Activated CD8-positive, alpha-beta memory T cell treated with anti-CD3 and anti-CD28 coated beads, Interleukin-2, amount 50 U/mL, for 4 hours (primary cell): Measurements from ENCODE around the gene CPNE8.
"Not testable (repeated sequence)": the region's sequence is repeated elsewhere in the genome, so short reads cannot be mapped to it uniquely, and the experiment has no call there.

Experiments
- DNase-seq: peaks from one replicate; pipeline ENCODE4 v3.0.0-alpha.2; 2020

The CPNE8 gene

DNA sequence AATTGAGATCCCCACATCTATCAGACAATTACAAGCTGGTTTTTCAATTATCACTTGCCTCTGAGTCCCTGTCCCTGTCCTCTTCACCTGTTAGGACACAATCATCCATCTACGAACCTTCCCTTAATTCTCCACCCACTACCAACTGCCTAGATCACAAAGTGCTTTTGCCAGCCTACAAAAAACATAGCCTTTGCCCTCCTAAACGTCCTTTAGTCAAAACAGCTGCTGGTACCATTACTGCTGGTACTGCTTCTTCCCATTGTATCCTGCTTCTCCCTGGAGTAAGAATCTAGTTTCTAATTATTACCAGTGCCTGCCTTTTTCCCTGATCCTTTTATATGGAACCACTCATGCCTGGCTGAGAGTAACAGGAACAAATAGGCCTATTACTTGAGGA lies 82.1 kb downstream of the CPNE8 start:
- DNase-seq: no peak

DNA sequence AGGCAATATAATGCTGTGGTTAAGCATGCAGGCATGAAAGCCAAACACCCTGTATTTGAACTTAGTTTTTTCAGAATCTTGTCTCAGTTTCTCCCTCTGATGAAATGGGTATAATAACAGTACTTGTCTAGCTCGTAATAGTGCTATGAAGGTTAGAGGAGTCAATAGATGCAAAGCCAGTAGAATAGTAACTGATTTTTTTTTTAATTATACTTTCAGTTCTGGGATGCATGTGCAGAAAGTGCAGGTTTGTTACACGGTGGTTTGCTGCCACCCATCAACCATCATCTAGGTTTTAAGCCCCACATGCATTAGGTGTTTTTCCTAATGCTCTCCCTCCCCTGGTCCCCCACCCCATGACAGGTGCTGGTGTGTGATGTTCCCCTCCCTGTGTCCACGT lies 87.4 kb downstream of the CPNE8 start:
- DNase-seq: no peak

DNA sequence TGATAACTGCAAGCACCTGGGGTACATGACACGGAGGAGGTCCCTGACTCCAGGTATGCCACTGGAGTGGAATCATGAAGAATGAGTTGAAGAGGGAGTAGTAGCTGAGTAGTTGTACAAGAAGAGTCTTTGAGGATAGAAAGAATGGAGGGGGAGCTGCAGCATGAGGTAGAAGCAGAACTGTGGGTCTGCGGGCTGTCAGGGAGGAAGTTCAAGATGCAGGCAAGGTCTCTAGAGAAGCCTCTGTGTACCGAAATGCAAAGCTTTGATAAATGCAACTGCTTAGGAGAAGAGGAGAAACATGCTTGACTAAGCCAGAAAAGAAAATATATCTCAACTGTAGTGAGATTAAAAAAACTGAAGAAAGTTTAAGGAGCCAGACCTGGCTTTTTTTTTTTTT lies 91.5 kb downstream of the CPNE8 start:
- DNase-seq: no peak

DNA sequence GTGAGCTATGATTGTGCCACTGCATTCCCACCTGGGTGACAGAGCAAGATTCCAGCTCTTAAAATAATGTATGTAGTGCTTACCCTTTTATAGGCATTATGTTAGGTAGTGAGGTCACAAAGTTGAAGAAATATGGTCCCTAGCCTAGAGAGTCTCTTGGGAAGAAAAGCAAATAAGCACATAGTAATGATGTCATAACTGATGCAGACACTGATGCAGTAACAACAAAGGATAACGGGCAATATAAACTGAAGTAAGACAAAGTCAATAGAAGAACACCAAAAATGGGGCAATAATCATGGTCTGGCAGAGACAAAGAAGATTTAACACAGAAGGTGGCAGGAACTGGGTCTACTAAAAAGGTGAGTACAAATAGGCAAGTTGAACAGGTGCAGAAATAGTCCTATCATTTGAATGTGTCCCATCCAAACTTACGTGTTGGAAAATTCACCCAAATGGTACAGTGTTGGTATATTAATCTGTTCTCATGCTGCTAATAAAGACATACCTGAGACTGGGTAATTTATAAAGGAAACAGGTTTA lies 93.5 kb downstream of the CPNE8 start:
- no peak for DNase-seq

DNA sequence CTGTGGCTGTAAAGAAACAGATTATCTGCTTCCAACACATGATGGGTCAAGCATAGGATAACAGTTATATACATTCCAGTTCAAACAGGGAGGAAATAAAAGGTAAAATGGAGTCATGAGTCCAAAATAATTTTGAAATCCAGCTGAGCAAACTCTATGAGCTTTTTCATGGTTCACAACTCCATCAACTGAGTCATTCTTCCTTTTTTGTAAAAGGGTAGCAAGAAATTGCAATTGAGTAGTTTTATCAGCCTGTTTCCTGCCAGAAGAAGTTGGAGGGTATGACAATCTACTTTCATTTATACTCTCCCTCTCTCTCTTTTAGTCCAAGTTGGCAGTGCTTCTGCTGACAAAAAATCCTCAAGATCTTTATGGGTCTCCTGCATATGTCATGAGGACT lies 95.6 kb downstream of the CPNE8 start:
- DNase-seq: no peak

DNA sequence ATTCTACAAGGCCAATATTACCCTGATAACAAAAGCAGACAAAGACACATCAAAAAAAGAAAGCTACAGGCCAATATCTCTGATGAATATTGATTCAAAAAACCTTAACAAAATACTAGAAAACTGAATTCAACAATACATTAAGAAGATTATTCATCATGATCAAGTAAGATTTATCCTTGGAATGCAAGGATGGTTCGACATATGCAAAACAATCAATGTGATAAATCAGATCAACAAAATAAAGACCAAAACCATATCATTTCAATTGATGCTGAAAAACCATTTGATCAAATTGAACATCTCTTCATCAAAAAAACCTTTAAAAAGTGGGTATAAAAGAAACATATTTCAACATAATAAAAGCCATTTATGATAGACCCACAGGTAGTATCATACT lies 117.3 kb downstream of the CPNE8 start:
- no peak for DNase-seq

DNA sequence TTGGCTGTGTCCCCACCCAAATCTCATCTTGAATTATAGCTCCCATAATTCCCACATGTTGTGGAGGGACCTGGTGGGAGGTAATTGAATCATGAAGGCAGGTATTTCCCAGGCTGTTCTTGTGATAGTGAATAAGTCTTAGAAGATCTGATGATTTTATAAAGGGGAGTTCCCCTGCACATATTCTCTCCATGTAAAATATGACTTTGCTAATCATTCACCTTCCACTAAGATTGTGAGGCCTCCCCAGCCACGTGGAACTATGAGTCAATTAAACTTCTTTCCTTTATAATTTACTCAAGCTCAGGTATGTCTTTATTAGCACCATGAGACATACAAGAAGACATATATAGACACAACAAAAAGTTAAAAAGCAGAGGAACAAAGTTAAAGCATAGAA lies 120.0 kb downstream of the CPNE8 start:
- no peak for DNase-seq

DNA sequence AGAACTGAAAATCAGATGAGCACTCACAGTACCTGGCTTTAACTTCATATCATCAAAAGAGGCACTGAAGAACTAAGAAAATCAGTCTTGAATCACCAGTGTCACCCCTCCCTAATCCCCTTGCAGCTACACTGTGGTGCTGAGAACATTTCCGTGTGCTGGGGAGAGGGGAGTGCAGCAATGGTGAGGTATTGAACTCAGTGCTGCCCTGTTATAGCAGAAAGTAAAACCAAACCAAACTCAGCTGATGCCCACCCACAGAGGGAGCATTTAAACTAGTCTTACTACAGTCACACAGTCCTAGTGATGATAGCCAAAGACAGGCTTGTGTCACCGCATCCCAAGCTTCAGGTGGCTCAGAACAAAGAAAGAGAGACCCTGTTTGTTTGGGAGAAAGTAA lies 122.1 kb downstream of the CPNE8 start:
- no peak for DNase-seq

DNA sequence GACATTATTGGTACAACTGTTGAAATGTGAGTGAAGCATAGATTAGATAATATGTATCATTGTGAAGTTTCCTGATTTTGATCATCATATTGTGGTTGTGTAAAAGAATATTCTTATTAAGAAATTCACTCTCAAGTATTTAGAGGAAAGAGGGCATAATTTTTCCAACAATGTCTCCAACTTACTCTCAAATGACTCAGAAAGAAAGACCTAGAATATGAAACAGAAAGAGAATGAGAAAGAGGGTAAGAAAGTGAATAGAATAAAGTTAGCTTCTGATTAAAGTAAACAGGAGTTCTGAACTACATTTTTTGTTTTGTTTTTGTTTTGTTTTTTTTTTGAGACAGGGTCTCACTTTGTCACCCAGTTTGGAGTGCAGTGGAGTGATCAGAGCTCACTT lies 123.0 kb downstream of the CPNE8 start:
- no peak for DNase-seq

DNA sequence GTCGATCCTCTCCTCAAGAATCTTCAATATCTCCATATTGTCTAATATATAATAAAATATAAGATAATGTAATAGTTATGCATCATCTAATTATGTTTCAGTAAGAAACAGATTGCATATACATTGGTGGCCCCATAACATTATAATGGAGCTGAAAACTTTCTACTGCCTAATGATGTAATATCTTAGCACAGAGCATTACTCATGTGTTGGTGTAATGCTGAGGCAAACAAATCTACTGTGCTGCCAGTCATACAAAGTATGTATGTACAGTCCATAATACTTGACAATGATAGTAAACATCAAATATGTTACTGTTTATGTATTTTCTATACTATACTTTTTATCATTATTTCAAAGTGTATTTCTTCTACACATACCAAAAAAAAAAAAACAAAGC lies 128.7 kb downstream of the CPNE8 start:
- DNase-seq: no peak

DNA sequence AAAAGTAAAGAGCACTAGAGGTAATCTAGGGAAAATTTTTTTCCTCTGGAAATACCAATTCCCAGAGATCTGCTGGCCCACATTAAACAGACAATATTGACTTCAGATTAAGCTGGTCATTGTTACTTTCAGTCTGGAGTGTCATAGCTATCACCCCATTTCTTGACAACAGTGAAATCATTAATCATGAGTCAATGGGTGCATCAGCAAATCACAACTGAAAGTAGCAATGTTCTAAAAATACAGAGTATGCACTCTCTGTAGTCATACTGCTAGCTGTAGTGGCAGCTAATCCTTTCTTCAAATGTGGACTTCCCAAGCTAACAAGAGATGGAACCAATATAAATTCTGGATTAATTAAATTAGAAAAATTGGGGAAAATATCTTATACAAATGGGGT lies 129.9 kb downstream of the CPNE8 start:
- DNase-seq: no peak

DNA sequence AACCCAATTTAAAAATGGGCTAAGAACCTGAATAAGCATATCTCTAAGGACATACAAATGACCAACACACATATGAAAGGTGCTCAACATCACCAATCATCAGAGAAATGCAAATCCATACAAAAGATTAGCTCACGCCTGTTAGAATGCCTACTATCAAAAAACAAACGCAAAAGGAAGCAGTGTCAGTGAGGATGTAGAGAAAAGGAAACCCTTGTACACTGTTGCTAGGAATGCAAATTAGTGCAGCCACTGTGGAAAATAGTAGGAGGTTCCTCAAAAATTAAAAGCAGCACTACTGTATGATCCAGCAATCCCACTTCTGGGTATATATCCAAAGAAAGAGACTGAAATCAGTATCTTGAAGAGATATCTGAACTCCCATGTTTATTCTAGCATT lies 133.0 kb downstream of the CPNE8 start:
- DNase-seq: no peak

DNA sequence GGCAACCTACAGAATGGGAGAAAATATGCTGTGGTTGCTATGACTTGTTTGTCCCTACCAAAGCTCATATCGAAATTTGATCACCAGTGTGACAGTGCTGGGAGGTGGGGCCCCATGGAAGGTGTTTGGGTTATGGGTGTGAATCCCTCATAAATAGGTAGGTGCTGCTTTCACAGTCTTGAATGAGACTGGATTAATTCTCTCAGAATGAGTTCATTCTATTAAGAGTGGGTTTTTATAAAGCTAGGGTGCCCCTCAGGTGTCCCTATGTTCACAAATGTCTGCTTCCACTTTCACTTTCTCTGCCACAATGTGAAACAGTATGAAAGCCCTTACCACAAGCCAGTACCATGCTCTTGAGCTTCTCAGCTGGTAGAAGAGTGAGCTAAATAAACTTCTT lies 133.5 kb downstream of the CPNE8 start:
- DNase-seq: no peak

DNA sequence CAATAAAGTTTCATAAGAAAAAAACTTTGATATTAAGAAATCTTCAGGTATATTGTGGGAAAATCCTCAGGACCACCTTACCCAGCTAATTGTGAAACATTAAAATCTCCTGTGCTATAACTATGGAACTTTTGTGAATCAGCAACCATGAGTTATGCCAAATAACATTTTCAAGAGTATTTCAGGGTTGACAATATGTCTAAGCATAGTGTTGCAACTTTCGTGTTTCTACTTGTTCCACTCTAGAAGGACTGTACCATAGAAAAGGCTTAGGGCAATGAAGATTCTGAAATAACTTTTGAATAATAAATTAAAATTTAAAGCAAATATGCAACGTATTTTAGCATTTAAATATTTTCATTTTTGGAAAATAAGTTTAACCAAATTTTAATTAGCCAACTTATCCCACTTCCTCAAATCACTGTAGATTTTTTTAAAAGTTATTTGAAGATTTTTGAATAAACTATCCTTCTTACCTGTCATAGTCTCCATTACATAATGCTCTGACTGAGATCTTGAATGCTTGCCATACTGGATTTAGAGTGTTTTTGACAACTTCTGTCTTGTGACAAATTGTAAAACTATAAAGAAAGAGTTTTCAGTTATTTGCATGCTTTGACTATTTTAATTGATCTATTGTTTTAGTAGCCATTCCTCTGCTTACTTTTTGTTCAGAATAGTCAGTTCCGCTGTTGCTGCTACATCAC lies 143.6 kb downstream of the CPNE8 start:
- DNase-seq: no peak

DNA sequence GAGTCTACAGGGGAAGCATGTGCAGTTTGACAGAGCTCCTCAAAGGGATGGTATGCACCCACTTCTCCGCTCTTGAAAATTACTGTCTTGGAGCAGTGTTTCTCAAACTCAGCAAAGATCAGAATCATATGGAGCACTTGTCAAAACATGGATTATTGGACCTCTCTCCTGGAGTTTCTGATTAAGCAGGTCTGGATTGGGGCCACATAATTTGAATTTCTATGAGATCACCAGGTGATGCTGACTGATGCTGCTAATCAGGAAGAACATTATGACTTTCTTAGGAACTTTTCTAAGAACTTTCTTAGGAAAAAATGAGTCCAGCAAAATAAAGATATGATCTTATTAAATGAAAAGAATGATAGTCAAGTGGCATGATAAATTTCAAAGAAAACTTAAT lies 144.3 kb downstream of the CPNE8 start:
- DNase-seq: no peak

DNA sequence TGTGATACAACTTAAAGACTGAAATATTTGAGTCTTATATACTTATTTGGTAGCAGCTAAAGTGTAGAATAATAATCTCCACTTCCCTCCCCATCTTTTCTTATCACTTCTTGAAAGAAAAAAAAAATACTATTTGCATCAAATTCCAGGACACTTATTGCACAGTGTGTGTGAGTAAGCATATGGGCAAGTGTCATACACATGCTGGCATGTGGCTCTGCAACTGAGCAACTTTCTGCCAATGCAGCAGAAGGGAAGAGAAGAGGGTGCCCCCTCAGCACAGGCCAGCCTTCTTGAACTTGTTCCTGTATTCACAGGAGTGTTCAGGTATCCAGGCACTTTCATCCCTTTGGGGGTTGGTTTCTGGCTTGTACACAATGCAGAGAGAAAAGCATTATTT lies 145.8 kb downstream of the CPNE8 start:
- DNase-seq: no peak

DNA sequence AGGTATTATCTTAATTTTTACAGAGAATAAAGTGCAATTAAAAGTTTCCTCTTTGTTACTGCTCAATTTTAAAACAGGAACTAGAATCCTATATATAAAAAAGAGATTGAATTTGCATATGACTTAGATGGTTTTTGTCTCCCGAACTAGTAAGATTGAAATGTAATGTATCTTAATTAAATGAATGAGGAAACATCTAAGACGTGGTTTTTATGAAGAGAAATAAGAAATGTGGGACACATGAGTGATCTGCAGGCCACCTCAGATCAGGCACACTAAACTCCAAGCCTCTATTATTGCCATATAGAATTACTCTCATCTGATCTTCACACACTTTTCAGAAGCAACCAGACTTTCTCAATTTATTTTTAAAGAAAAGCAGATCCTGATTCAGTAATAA lies 158.6 kb downstream of the CPNE8 start:
- DNase-seq: no peak

DNA sequence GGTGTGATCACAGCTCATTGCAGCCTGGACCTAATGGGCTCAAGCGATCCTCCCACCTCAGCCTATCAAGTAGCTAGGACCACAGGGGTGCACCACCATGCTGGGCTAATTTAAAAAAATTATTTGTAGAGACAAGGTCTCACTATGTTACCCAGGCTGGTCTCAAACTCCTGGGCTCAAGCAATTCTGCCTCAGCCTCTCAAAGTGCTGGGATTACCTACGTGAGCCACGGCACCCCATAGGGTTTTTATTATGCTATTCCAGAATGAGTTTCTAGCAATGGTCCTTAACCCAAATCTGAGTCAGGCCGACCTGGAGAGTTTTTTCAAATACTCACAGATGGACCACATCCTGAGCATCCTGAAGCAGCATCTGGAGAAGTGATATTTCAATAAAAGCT lies 159.8 kb downstream of the CPNE8 start:
- DNase-seq: no peak

DNA sequence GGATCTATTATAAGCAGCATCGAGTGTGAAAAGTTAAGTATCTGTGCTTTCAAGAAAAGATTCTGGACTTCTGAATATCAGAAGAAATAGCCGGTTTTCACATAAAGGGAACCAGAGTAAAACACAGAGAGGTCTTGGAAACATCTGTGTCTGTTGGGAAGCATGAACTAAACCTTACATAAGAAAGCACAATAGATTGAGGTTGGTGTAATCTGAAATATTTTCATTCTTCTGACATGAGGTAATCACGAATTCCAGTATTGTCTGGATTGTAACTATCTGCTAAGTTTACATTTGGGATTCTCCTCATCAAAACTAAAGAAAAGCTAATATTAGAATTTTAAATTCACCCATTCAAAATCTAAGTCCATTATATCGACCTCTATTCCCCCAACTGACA lies 161.3 kb downstream of the CPNE8 start:
- DNase-seq: no peak

DNA sequence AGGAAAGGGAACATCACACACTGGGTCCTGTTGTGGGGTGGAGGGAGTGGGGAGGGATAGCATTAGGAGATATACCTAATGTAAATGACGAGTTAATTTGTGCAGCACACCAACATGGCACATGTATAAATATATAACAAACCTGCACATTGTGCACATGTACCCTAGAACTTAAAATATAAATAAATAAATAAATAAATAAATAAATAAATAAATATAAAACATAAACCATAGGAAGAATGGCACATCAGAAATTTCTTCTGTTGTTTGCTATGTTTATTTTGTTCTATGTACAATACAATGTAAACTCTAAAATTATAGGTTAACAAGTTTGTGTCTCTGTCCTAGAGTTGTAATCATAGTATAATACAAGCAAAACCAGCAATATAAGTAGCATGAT lies 162.9 kb downstream of the CPNE8 start:
- DNase-seq: not testable (repeated sequence)

DNA sequence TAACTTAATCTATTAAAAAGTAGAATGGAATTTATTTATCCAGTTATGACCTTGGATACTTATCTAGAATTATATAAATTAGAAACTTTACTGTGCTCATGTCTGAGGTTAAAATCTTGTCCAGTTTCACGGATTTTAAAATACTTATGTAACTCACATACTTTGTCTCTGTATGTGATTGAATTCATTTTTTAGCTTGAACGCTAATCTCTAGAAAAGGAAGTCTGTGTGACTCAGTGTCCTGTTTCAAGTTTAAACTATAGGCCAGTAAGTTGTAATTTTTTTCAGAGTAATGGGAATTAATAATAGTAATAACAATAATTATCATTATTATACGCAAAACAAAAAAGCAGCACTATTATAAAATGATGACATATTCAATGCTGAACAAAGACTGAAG lies 168.6 kb downstream of the CPNE8 start:
- no peak for DNase-seq

DNA sequence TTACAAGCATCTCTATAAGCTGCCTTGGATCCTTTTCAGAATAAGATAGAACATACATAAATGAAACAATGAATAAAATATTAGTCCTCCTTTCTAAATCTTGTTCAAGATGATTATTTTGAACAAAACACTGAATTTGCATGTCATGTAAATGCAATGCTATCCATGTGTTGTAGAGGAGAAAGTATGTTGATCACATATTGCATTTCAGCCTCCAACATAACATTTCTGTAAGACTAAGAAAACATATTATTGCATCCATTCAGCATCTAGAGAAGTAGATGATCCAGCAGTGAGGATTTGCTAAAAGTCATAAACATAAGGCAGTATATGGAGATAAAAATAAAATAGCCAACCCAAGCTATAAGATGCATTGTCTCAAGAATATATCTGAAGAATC lies 172.6 kb downstream of the CPNE8 start:
- DNase-seq: no peak

DNA sequence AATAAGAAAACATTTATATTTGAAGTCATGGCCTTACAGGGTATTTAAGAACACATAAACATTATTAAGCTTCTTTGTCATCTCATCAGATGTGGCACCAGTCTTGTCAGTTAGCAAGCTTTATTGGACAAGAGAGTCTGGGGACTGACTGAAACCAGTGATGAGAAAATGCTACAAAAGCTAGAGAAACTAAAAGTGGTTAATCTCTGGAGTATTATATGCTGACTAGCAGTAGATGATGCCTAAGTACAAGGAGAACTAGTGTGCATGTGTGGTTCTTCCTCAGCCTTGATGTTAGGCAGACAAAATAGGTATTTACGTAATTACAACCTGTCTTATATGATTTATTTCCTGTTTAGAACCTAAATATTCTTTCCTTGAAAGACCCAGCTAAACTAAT lies 176.5 kb downstream of the CPNE8 start:
- no peak for DNase-seq

DNA sequence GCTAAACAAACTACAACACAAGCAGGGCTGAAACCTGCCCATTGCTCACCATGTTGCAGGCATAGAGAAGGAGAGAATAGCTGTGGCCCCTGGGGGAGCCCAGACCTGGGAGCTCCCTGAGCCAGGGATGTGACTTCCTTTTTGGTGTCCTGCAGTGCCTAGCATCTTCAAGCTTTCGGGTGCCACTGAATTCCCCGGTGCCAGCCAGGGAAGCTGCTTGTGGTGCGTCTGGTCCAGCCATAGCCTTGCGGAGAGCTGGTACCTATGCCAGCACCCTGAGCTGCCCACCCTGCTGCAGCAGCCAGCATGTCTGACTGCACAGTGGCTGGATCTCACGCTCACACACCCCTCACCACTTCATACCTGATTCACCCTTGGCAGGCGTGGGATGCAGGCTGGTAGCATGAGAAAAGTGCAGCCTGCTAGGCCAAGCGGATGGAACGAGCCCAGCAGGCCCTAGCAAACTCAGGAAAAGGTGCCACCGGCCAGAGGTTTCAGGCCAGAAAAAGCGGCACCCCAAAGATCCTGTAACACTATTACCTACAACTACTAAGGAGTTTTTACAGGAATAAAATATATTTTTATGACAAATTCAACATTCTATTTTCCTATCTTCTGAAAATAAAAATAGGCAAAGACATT lies 183.7 kb downstream of the CPNE8 start:
- DNase-seq: no peak

DNA sequence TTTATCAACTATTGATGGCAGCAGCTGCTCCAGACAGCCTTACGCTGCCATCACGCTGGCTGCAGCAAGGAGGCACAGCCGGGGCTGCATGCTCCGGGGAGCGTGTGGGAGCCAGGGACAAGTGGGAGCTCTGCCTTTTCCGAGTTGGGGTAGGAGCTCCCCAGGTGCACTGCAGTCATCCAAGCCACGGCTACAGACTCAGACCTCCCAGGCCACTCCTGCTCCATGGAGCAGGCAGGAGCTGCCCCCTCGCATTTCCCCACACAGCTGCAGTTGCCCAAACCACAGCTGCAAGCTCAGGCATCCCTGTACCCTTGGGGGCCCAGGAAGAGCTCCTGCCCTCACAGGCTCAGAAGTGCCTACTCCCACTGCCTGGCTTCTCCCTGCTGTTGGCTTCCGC lies 184.7 kb downstream of the CPNE8 start:
- no peak for DNase-seq
